HFFc6 (cell line): ENCODE data around the gene CYS1. TPM values are rescaled to one million over a fixed set of nuclear protein-coding genes. Genes with fewer than 3 reads are reported as not detected.
"Not testable (repeated sequence)": the region's sequence is repeated elsewhere in the genome, so short reads cannot be mapped to it uniquely, and the experiment has no call there.

ENCODE experiments used
- DNase-seq: peaks from one replicate; pipeline ENCODE4 v3.0.0-alpha.2; 2018
- H3K27ac Mint-ChIP-seq: 2 replicates; pipeline ENCODE4 v1.8.0; 2020; ENCODE audit warnings: mild to moderate bottlenecking, mixed read lengths
- H3K27me3 Mint-ChIP-seq: 2 replicates; pipeline ENCODE4 v1.8.0; 2021; ENCODE audit warnings: mild to moderate bottlenecking, moderate library complexity, mixed read lengths; ENCODE audit not compliant: insufficient read depth
- H3K36me3 Mint-ChIP-seq: 2 replicates; pipeline ENCODE4 v1.8.0; 2021; ENCODE audit warnings: low read depth, mixed read lengths
- H3K4me1 Mint-ChIP-seq: 2 replicates; pipeline ENCODE4 v1.8.0; 2020; ENCODE audit warnings: low read depth, mixed read lengths
- H3K4me3 Mint-ChIP-seq: 2 replicates; pipeline ENCODE4 v1.8.0; 2020; ENCODE audit warnings: mild to moderate bottlenecking, moderate library complexity, mixed read lengths
- H3K9me3 Mint-ChIP-seq: 2 replicates; pipeline ENCODE4 v1.8.0; 2020; ENCODE audit warnings: mild to moderate bottlenecking, mixed read lengths
- total RNA-seq, 6 experiments: library from RNA; stranded (reverse); fragmentation: NEBNext Ultra II Directional; extraction: Animal tissue kit (Norgen Biotek cat#: 25700); gene quantifications; 2 replicates in 1 of 6; 3 replicates in 5 of 6; pipeline ENCODE4 v1.2.3, GENCODE V29; 2021
- TF ChIP-seq, protein P1 (sequence below): fragments of 200-600 bp; sonication (generic); IDR thresholded peaks from 2 replicates; pipeline ENCODE4 v1.5.0; 2021; ENCODE audit warnings: antibody characterized with exemption, mild to moderate bottlenecking

The CYS1 gene
- total RNA-seq, 6 experiments from 2014 or later, result 0.24 to 2.0 (median 1.4) TPM

GRCh38 chr2:10034333-10035052 lies 45.7 kb downstream of the CYS1 start:
- TF ChIP-seq, protein P1, sequence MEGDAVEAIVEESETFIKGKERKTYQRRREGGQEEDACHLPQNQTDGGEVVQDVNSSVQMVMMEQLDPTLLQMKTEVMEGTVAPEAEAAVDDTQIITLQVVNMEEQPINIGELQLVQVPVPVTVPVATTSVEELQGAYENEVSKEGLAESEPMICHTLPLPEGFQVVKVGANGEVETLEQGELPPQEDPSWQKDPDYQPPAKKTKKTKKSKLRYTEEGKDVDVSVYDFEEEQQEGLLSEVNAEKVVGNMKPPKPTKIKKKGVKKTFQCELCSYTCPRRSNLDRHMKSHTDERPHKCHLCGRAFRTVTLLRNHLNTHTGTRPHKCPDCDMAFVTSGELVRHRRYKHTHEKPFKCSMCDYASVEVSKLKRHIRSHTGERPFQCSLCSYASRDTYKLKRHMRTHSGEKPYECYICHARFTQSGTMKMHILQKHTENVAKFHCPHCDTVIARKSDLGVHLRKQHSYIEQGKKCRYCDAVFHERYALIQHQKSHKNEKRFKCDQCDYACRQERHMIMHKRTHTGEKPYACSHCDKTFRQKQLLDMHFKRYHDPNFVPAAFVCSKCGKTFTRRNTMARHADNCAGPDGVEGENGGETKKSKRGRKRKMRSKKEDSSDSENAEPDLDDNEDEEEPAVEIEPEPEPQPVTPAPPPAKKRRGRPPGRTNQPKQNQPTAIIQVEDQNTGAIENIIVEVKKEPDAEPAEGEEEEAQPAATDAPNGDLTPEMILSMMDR, result no peak
- Mint-ChIP-seq H3K9me3 (no peaks in the 10 kb centered on the region), H3K36me3 (no peaks in the 10 kb centered on the region), H3K4me3 (no peak overlapping the region), H3K27ac (no peak overlapping the region), H3K27me3 (peaks cover 9% of the 10 kb centered on the region), H3K4me1 (peaks cover 13% of the 10 kb centered on the region)
- DNase-seq, result no peak

DNA sequence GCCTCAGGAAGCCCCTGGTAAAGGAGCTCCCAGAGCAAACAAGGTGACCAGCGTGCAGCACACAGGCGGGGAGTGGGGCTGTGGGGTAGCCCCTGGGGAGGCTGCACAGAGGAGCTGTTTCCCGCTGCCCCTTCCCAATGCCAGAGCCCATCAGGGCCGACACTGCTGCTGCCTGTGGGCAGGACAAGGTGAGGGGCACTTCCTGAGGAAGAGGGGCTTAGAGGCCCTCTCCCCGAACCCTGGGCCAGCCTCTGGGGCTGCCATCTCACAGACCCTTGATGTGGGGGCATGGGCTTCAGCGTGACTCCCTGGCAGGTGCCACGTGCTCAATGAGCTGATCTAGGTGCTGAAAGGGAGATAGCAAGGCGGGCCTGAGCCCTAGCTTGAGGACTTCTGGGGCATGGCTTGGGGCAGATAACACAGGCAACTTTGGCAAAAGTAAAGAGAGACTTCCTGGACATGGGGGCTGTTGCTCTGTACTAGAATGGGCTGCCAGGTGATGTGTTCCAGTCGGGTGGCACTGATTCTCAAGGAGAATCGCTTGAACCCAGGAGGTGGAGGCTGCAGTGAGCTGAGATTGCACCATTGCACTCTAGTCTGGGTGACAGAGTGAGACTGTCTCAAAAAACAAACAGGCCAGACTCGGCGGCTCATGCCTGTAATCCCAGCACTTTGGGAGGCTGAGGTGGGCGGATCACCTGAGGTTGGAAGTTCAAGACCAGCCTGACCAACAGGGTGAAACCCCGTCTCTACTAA lies 46.8 kb downstream of the CYS1 start:
- Mint-ChIP-seq H3K27me3 (peaks cover 10% of the 10 kb centered on the region), H3K4me1 (peaks cover 8% of the 10 kb centered on the region), H3K36me3 (no peaks in the 10 kb centered on the region), H3K4me3 (no peak overlapping the region), H3K9me3 (no peaks in the 10 kb centered on the region), H3K27ac (no peak overlapping the region)
- TF ChIP-seq, protein P1, result no peak
- no peak for DNase-seq

GRCh38 chr2:10032746-10033105 lies 47.5 kb downstream of the CYS1 start:
- TF ChIP-seq, protein P1, result no peak
- no peaks in the 10 kb centered on the region for H3K9me3 Mint-ChIP-seq
- no peak overlapping the region for H3K27ac Mint-ChIP-seq
- no peaks in the 10 kb centered on the region for H3K36me3 Mint-ChIP-seq
- peaks cover 5% of the 10 kb centered on the region for H3K4me1 Mint-ChIP-seq
- H3K4me3 Mint-ChIP-seq, result no peak overlapping the region
- peaks cover 10% of the 10 kb centered on the region for H3K27me3 Mint-ChIP-seq
- DNase-seq, result no peak

DNA sequence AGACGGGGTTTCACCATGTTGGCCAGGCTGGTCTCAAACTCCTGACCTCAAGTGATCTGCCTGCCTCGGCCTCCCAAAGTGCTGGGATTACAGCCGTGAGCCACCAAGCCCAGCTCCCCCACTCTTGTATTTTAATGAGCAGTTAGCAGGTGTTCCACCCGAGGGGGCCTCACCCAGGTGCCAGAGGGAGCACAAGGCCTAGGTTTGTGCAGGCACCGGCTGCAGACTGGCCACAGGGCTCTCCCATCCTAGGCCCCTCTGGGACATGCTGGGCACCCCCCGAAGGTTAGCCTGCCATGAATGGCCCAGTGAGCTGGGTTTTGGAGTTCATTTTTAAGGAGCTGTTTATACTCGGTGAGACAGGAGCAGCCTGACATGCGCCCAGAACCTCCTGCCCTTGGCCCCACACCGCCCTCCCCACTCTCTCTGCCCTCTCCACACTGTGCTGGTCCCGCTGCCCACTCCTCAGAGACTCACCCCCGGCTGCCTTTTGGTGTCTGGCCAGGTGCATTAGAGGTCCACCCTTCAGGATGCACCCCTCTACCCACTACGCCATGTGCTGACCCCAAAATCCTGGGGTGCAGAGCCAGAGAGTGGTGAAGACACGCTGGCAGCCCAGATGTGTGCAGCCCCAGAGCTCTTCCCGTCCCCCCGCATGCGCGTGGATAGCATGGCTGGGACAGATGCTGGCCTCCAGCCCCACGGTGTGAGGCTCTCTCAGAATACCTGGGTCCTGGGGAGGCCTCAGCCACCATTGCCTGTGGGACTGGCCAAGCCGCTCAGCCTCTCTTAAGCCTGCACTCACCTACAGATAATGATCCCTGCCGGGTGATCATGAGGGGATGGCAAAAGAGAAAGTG lies 48.1 kb downstream of the CYS1 start:
- DNase-seq, result no peak
- Mint-ChIP-seq H3K36me3 (no peaks in the 10 kb centered on the region), H3K27me3 (peaks cover 10% of the 10 kb centered on the region), H3K4me3 (no peak overlapping the region), H3K9me3 (no peaks in the 10 kb centered on the region), H3K4me1 (no peaks in the 10 kb centered on the region; the same call in 1 of the 2 replicates), H3K27ac (no peak overlapping the region)
- TF ChIP-seq, protein P1, result no peak

GRCh38 chr2:10030798-10031197 lies 49.4 kb downstream of the CYS1 start:
- DNase-seq, H3K36me3 Mint-ChIP-seq, H3K9me3 Mint-ChIP-seq, H3K27ac Mint-ChIP-seq, H3K4me3 Mint-ChIP-seq, H3K4me1 Mint-ChIP-seq: not testable (repeated sequence)
- peaks cover 10% of the 10 kb centered on the region for H3K27me3 Mint-ChIP-seq
